HCT116 (cell line): ENCODE measurements around the gene SLC39A12.

Experiments
- CTCF ChIP-seq, 3 experiments: fragments of 200-600 bp in 1 of 3; sonication (generic) in 1 of 3; IDR thresholded peaks in 2 of 3; conservative IDR thresholded peaks in 1 of 3; 2 replicates each; pipeline ENCODE4 v1.5.1; 2012 to 2017; ENCODE audit warnings: low read depth in 2 of 3, low read length in 2 of 3, antibody characterized with exemption in 1 of 3, borderline replicate concordance in 1 of 3, control low read depth in 1 of 3, mild to moderate bottlenecking in 1 of 3, mixed read lengths in 1 of 3, mixed run types in 1 of 3, moderate library complexity in 1 of 3; ENCODE audit not compliant: insufficient read depth in 1 of 3
- EGR1 ChIP-seq: IDR thresholded peaks from 2 replicates; pipeline ENCODE4 v1.6.1; 2012; ENCODE audit warnings: low read depth
- EZH2 ChIP-seq: fragments of 200-600 bp; sonication (generic); IDR thresholded peaks from 2 replicates; pipeline ENCODE4 v1.6.1; 2017; ENCODE audit warnings: antibody characterized with exemption, mixed run types
- JUND ChIP-seq: IDR thresholded peaks from 2 replicates; pipeline ENCODE4 v1.6.1; 2012
- POLR2A ChIP-seq: IDR thresholded peaks from 2 replicates; pipeline ENCODE4 v1.7.0; 2011; ENCODE audit warnings: borderline replicate concordance; ENCODE audit not compliant: insufficient read depth, insufficient read length; ENCODE audit errors: extremely low read depth
- POLR2AphosphoS5 ChIP-seq: IDR thresholded peaks from 2 replicates; pipeline ENCODE4 v1.6.1; 2011; ENCODE audit warnings: mild to moderate bottlenecking, low read depth, low read length, moderate library complexity
- RAD21 ChIP-seq: IDR thresholded peaks from 2 replicates; pipeline ENCODE4 v1.6.1; 2012; ENCODE audit warnings: low read depth, mild to moderate bottlenecking
- REST ChIP-seq: IDR thresholded peaks from 2 replicates; pipeline ENCODE4 v1.6.1; 2012; ENCODE audit warnings: low read depth
- SIN3A ChIP-seq: IDR thresholded peaks from 2 replicates; pipeline ENCODE4 v1.6.1; 2012; ENCODE audit warnings: low read depth
- SP1 ChIP-seq: IDR thresholded peaks from 2 replicates; pipeline ENCODE4 v1.6.1; 2012; ENCODE audit warnings: low read depth
- SRF ChIP-seq: IDR thresholded peaks from 2 replicates; pipeline ENCODE4 v1.6.1; 2012; ENCODE audit warnings: low read depth
- TCF7L2 ChIP-seq: IDR thresholded peaks from 2 replicates; pipeline ENCODE4 v1.7.0; 2011; ENCODE audit warnings: borderline replicate concordance, inconsistent platforms; ENCODE audit not compliant: insufficient read depth, insufficient read length; ENCODE audit errors: extremely low read depth
- YY1 ChIP-seq: IDR thresholded peaks from 2 replicates; pipeline ENCODE4 v1.6.1; 2011; ENCODE audit warnings: low read length, low read depth, moderate library complexity, mild to moderate bottlenecking; ENCODE audit not compliant: insufficient replicate concordance; ENCODE audit errors: extremely low read depth
- ZBTB33 ChIP-seq: IDR thresholded peaks from 2 replicates; pipeline ENCODE4 v1.6.1; 2011; ENCODE audit warnings: mild to moderate bottlenecking, low read length, moderate library complexity; ENCODE audit not compliant: insufficient replicate concordance; ENCODE audit errors: extremely low read depth

- TF ChIP-seq CTCF (IDR thresholded peaks at IDR 0.05 in 2 of 3, conservative IDR thresholded peaks at IDR 0.05 in 1 of 3; ENCODE audit: borderline replicate concordance in 1 of 3, insufficient read depth in 1 of 3, low read depth in 2 of 3, low read length in 2 of 3) (no peak), POLR2A (no peak), TCF7L2 (no peak), YY1 (no peak), EGR1 (no peak), SP1 (no peak), EZH2 (no peak), REST (no peak), JUND (no peak), POLR2AphosphoS5 (no peak), SRF (no peak), RAD21 (no peak), SIN3A (no peak), ZBTB33 (no peak)
Measured at GRCh38 chr10:18079665-18080295, 128.1 kb downstream of the SLC39A12 start.
